Endothelial cell of umbilical vein (primary cell): ENCODE results near the gene USF2. TPM values are rescaled to one million over a fixed set of nuclear protein-coding genes. Genes with fewer than 3 reads are reported as not detected.

ENCODE experiments used
- BruUV-seq: library from RNA; stranded (reverse); fragments of 400-500 nt; replicated peaks from 2 replicates; lab custom pipeline; 2021; lab: Mats Ljungman, UMichigan
- CTCF ChIA-PET: fragments of 300-600, 350-600 bp; sonication (Branson Sonifier 250); formaldehyde crosslinking; loops from one replicate; lab custom pipeline; 2021; ENCODE audit warnings: antibody characterized with exemption, inconsistent platforms; lab: Charles Lee
- POLR2A ChIA-PET: fragments of 300-600, 350-600 bp; sonication (Branson Sonifier 250); formaldehyde crosslinking; loops from one replicate; lab custom pipeline; 2021; ENCODE audit warnings: antibody characterized with exemption, inconsistent platforms; lab: Charles Lee
- DNase-seq: peaks from one replicate; pipeline ENCODE4 v3.0.0-alpha.2; 2011; ENCODE audit warnings: low read depth, low spot score
- FAIRE-seq: peaks from 2 replicates; lab custom pipeline; 2011; peaks lifted over from hg19 to GRCh38; lab: Jason Lieb, UNC
- H2AFZ ChIP-seq: 2 replicates; pipeline ENCODE4 v1.6.0; 2012; ENCODE audit warnings: low read depth, low read length, control low read depth, inconsistent platforms
- H3K27ac ChIP-seq: 2 replicates; pipeline ENCODE4 v1.5.1; 2011; ENCODE audit warnings: low read depth, mild to moderate bottlenecking, control low read depth, low read length, moderate library complexity; ENCODE audit not compliant: insufficient read depth
- H3K27me3 ChIP-seq, 2 experiments: 2 replicates each; pipeline versions ENCODE4 v1.6.0 to v1.6.1; 2011; ENCODE audit warnings: low read length in 2 of 2, mixed read lengths in 1 of 2; ENCODE audit not compliant: control insufficient read depth in 2 of 2, insufficient read depth in 2 of 2
- H3K36me3 ChIP-seq, 2 experiments: 2 replicates in 1 of 2; 3 replicates in 1 of 2; pipeline ENCODE4 v1.5.1; 2011; ENCODE audit warnings: low read length in 2 of 2, mild to moderate bottlenecking in 1 of 2, moderate library complexity in 1 of 2; ENCODE audit not compliant: control insufficient read depth in 2 of 2, insufficient read depth in 2 of 2; ENCODE audit errors: extremely low read depth in 1 of 2
- H3K4me1 ChIP-seq: 3 replicates; pipeline ENCODE4 v1.5.1; 2011; ENCODE audit warnings: mild to moderate bottlenecking, low read length; ENCODE audit not compliant: control insufficient read depth, insufficient read depth; ENCODE audit errors: extremely low read depth
- H3K4me2 ChIP-seq: 2 replicates; pipeline ENCODE4 v1.6.1; 2011; ENCODE audit warnings: low read length, control low read depth, mixed read lengths; ENCODE audit not compliant: insufficient read depth
- H3K4me3 ChIP-seq, 3 experiments: fragments of 200-600 bp in 1 of 3; sonication (generic), shearing (Covaris generic) in 1 of 3; replicated peaks in 1 of 3; 2 replicates each; pipeline ENCODE4 v1.5.1; 2011 to 2016; ENCODE audit warnings: control low read depth in 3 of 3, low read length in 3 of 3, mild to moderate bottlenecking in 2 of 3, inconsistent platforms in 1 of 3, low read depth in 1 of 3, moderate library complexity in 1 of 3; ENCODE audit not compliant: insufficient read depth in 1 of 3
- H3K79me2 ChIP-seq: 2 replicates; pipeline ENCODE4 v1.6.0; 2012; ENCODE audit warnings: low read length, inconsistent platforms; ENCODE audit not compliant: control insufficient read depth, insufficient read depth
- H3K9ac ChIP-seq: replicated peaks from 2 replicates; pipeline ENCODE3; 2011; ENCODE audit warnings: low read length, control low read depth; ENCODE audit not compliant: insufficient read depth; ENCODE audit errors: extremely low read depth
- H3K9me1 ChIP-seq: replicated peaks from 3 replicates; pipeline ENCODE4 v1.6.0; 2011; ENCODE audit warnings: mild to moderate bottlenecking, low read length; ENCODE audit not compliant: control insufficient read depth, insufficient read depth; ENCODE audit errors: extremely low read depth
- H3K9me3 ChIP-seq: replicated peaks from 2 replicates; pipeline ENCODE4 v1.5.1; 2012; ENCODE audit warnings: low read length, inconsistent platforms; ENCODE audit not compliant: control insufficient read depth, insufficient read depth
- H4K20me1 ChIP-seq: replicated peaks from 2 replicates; pipeline ENCODE3; 2011; ENCODE audit warnings: mild to moderate bottlenecking, low read length; ENCODE audit not compliant: control insufficient read depth, insufficient read depth; ENCODE audit errors: extremely low read depth
- EZH2 ChIP-seq: IDR thresholded peaks from 2 replicates; pipeline ENCODE4 v1.6.1; 2012; ENCODE audit warnings: borderline replicate concordance, low read depth, mild to moderate bottlenecking, moderate library complexity, low read length, inconsistent platforms; ENCODE audit not compliant: severe bottlenecking
- FOS ChIP-seq: IDR thresholded peaks from 2 replicates; pipeline ENCODE4 v1.6.1; 2011; ENCODE audit warnings: mild to moderate bottlenecking, low read length, moderate library complexity, borderline replicate concordance; ENCODE audit not compliant: insufficient read depth
- GATA2 ChIP-seq: IDR thresholded peaks from 2 replicates; pipeline ENCODE4 v1.7.0; 2011; ENCODE audit warnings: low read depth, mild to moderate bottlenecking, moderate library complexity, mixed read lengths, low read length; ENCODE audit not compliant: insufficient read length, insufficient read depth
- JUN ChIP-seq: IDR thresholded peaks from 2 replicates; pipeline ENCODE4 v1.6.1; 2011; ENCODE audit warnings: borderline replicate concordance, low read depth; ENCODE audit not compliant: insufficient read length, insufficient read depth
- MYC ChIP-seq: IDR thresholded peaks from one replicate; pipeline ENCODE4 v1.6.1; 2011; ENCODE audit warnings: mild to moderate bottlenecking, low read depth, low read length
- POLR2A ChIP-seq: IDR thresholded peaks from 2 replicates; pipeline ENCODE4 v1.6.1; 2012; ENCODE audit warnings: low read depth, mild to moderate bottlenecking, control low read depth, low read length
- POLR2AphosphoS5 ChIP-seq: IDR thresholded peaks from 2 replicates; pipeline ENCODE4 v1.6.1; 2012; ENCODE audit warnings: low read depth, mild to moderate bottlenecking, control low read depth, low read length, moderate library complexity; ENCODE audit not compliant: insufficient read depth
- dilution Hi-C: fragments of 300-500 bp; cut with MboI; formaldehyde crosslinking; loops from one replicate; pipeline ENCODE4 v1.15.0; 2019; ENCODE audit warnings: low sequenced_read_pairs; ENCODE audit not compliant: extremely low pct_ligation_motif_present
- intact Hi-C: fragments of 100-400 bp; cut with micrococcal nuclease; formaldehyde crosslinking; loops from one replicate; pipeline ENCODE4 v1.10.0; 2022
- polyA plus RNA-seq, 4 experiments: library from polyadenylated mRNA; depleted of rRNA in 3 of 4; stranded (reverse) in 3 of 4; unstranded in 1 of 4; fragments of >200 nt; gene quantifications; 2 replicates each; pipeline versions ENCODE4 v1.2.1 to v1.2.3, GENCODE V29; 2011 to 2012; ENCODE audit warnings: missing spikeins in 1 of 4
- total RNA-seq: library from RNA; stranded (reverse); gene quantifications from 2 replicates; pipeline ENCODE4 v1.2.3, GENCODE V29; 2021
- TF ChIP-seq, protein P1 (sequence below), 2 donors: IDR thresholded peaks; 1 replicate in 1 of 2; 2 replicates in 1 of 2; pipeline ENCODE4 v1.5.1; 2011; ENCODE audit warnings: low read length in 2 of 2, mild to moderate bottlenecking in 2 of 2, moderate library complexity in 2 of 2, control low read depth in 1 of 2, inconsistent platforms in 1 of 2, low read depth in 1 of 2; ENCODE audit not compliant: insufficient read depth in 1 of 2; ENCODE audit errors: extremely low read depth in 1 of 2
- TF ChIP-seq, protein P2 (sequence below): IDR thresholded peaks from 2 replicates; pipeline ENCODE4 v1.6.1; 2011; ENCODE audit not compliant: insufficient read depth, insufficient read length

USF2 gene
- total and polyA plus RNA-seq, 2 donors (not counting 3 experiments of a cell fraction or from before 2014, with no cell fraction given): 75.0 to 76.8 TPM

DNA sequence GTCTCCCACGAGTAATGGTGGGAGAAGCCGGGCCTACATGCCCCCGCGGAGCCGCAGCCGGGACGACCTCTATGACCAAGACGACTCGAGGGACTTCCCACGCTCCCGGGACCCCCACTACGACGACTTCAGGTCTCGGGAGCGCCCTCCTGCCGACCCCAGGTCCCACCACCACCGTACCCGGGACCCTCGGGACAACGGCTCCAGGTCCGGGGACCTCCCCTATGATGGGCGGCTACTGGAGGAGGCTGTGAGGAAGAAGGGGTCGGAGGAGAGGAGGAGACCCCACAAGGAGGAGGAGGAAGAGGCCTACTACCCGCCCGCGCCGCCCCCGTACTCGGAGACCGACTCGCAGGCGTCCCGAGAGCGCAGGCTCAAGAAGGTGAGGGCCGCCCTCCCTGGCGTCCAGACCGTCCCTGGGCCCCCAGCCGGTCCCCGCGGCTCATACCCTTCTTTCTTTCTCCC, 1.4 kb upstream of the USF2 start:
- dilution Hi-C loops: no loop called here
- intact Hi-C loops: loop anchor here (5.0 to 10.0 kb wide), 2 partner anchors 55 to 233 kb away; partner anchors contain the start of gene SCN1B
- no peaks in the 10 kb centered on the region for H4K20me1 ChIP-seq
- H3K27me3 ChIP-seq: no peaks in the 10 kb centered on the region
- peaks cover 4% of the 10 kb centered on the region for H3K4me1 ChIP-seq
- H3K9me1 ChIP-seq: no peaks in the 10 kb centered on the region
- H3K9ac ChIP-seq: peak overlapping the region; percentile 90
- peaks cover 3% of the 10 kb centered on the region for H3K79me2 ChIP-seq
- H3K36me3 ChIP-seq: peaks cover 0 to 17% of the 10 kb centered on the region in 2 experiments
- H3K27ac ChIP-seq: peak overlapping the region; percentile 81
- peak overlapping the region; percentile 52 for H2AFZ ChIP-seq
- POLR2A ChIA-PET: no interaction called here
- BruUV-seq: TSS peak; percentile 72
- H3K9me3 ChIP-seq: no peaks in the 10 kb centered on the region
- CTCF ChIA-PET: interaction anchor here (1.3 kb wide), 1 partner anchor 228 kb away, joined by 6 read pairs; no protein-coding TSS in a partner anchor
- H3K4me2 ChIP-seq: peak overlapping the region; percentile 39
- no peak for DNase-seq
- H3K4me3 ChIP-seq: peak overlapping the region; percentile 53 to 97 (median 88)
- FAIRE-seq: peak; percentile 38
- no peak for TF ChIP-seq FOS
- TF ChIP-seq, protein P1, sequence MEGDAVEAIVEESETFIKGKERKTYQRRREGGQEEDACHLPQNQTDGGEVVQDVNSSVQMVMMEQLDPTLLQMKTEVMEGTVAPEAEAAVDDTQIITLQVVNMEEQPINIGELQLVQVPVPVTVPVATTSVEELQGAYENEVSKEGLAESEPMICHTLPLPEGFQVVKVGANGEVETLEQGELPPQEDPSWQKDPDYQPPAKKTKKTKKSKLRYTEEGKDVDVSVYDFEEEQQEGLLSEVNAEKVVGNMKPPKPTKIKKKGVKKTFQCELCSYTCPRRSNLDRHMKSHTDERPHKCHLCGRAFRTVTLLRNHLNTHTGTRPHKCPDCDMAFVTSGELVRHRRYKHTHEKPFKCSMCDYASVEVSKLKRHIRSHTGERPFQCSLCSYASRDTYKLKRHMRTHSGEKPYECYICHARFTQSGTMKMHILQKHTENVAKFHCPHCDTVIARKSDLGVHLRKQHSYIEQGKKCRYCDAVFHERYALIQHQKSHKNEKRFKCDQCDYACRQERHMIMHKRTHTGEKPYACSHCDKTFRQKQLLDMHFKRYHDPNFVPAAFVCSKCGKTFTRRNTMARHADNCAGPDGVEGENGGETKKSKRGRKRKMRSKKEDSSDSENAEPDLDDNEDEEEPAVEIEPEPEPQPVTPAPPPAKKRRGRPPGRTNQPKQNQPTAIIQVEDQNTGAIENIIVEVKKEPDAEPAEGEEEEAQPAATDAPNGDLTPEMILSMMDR (IDR thresholded peaks at IDR 0.05; ENCODE audit: extremely low read depth in 1 of 2, insufficient read depth in 1 of 2, low read depth in 1 of 2, low read length in 2 of 2): no peak
- no peak for TF ChIP-seq MYC
- no peak for TF ChIP-seq POLR2AphosphoS5
- no peak for TF ChIP-seq EZH2
- no peak for TF ChIP-seq JUN
- TF ChIP-seq POLR2A: no peak
- no peak for TF ChIP-seq GATA2
- TF ChIP-seq, protein P2, sequence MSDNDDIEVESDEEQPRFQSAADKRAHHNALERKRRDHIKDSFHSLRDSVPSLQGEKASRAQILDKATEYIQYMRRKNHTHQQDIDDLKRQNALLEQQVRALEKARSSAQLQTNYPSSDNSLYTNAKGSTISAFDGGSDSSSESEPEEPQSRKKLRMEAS: no peak
